ENCODE results near the gene REN.

The REN gene

GRCh38 chr1:204190212-204191211 lies 24.4 kb upstream of the REN start:
- no peak for FAIRE-seq

- no peak for FAIRE-seq
These were observed 23.0 kb upstream of the REN start for GRCh38 chr1:204188959-204189639.

GRCh38 chr1:204186597-204186996 lies 20.5 kb upstream of the REN start:
- FAIRE-seq, result no peak

GRCh38 chr1:204181116-204181515 lies 15.0 kb upstream of the REN start:
- FAIRE-seq, result no peak

DNA sequence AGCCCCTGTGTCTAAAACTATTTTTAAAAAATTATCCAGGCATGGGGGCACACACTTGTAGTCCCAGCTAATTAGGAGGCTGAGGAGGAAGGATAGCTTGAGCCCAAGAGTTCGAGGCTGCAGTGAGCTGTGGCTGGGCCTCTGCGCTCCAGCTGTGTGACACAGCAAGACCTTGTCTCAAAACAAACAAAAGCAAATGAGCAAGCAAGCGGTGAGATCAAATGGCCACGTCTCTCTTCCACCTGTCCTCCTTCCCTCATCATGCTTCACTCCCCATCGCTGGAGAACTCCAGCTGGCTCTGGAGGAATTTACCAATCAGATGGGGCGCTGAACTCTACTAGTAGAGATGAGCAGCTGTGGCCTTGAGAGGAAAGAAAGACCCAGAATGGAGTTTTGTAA lies 14.0 kb upstream of the REN start:
- no peak for FAIRE-seq

DNA sequence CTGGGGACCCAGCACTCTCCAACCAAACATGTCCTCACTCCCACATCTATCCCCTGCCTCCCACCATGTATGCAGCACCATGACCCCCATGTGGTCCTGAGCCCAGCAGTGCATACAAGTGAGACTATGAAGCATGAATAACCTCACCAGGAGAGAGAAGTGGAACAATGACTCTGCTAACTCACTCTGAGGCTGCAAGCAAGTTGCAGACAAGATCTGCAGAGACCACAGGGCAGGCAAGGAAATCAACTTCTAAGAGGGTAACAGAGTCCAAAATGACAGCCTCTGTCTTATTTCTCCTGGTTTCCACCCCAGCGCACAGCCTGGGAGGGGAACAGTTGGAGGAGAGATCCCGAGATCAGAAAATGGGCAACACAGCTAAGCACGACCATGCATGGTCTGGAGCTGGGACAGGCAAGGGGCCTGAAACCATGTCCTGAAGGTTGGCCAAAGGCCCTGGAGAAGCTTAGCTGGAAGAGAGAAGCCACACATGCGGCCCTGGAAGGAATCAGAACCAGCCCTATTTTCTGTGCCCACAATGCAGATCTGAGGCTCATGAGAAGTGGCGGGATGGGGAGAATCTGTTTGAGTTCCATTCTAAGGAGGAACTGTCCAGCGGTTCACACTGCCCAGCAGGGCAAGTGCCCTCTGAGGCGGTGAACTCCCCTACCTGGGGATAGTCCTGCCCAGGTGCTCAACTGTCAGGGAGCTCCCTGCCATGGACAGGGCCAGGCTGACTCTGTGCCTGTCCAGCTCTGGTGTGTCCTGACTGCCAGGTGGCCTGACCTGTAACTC lies 12.5 kb upstream of the REN start:
- no peak for FAIRE-seq

GRCh38 chr1:204177133-204177532 lies 11.0 kb upstream of the REN start:
- no peak for FAIRE-seq

- FAIRE-seq, result no peak
These were observed 9.9 kb upstream of the REN start for GRCh38 chr1:204176049-204176448.

DNA sequence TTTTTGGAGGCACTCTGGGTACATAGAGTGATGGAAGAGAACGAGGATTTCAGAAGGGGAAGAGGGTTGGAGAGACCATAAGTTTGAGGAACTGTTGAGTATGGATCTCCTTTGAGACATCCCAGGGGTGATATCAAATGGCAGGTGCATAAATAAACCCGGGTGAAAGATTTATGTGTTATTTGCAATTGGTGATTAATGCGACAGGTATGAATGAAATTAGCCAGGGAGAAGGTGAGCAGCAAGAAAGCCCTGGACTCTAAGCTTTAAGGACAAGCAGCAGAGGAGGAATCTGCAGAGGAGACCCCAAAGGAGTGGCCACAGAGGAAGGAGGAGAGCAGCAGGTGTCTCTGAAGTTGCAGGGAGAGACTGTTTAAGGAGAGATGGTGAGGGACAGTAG lies 8.8 kb upstream of the REN start:
- FAIRE-seq, result no peak

GRCh38 chr1:204172404-204173029 lies 6.4 kb upstream of the REN start:
- FAIRE-seq, result no peak

DNA sequence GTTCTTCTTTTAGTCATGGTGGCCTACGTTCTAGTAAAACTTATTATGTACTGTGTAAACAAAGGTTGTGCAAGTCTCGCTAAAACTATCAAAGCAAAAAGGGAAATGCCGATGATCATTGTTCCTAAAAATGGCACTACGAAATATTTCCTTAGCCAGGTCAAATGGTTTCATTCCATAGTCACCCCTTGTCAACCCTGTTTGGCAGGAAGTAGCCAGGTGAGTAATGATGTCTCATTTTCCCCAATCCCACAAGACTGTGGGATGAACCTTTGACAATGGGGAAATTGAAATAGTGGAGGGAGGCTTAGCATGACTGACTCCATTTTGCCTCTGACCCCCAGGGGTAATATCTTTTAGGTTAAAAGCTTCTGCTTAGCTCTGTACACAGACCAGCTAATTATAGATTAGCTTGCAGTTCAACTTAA lies 5.6 kb upstream of the REN start:
- FAIRE-seq, result no peak

GRCh38 chr1:204170494-204171155 lies 4.5 kb upstream of the REN start:
- FAIRE-seq, result no peak

GRCh38 chr1:204169858-204170257 lies 3.7 kb upstream of the REN start:
- FAIRE-seq, result no peak

- no peak for FAIRE-seq
These were observed 1.6 kb upstream of the REN start for GRCh38 chr1:204167730-204168129.

DNA sequence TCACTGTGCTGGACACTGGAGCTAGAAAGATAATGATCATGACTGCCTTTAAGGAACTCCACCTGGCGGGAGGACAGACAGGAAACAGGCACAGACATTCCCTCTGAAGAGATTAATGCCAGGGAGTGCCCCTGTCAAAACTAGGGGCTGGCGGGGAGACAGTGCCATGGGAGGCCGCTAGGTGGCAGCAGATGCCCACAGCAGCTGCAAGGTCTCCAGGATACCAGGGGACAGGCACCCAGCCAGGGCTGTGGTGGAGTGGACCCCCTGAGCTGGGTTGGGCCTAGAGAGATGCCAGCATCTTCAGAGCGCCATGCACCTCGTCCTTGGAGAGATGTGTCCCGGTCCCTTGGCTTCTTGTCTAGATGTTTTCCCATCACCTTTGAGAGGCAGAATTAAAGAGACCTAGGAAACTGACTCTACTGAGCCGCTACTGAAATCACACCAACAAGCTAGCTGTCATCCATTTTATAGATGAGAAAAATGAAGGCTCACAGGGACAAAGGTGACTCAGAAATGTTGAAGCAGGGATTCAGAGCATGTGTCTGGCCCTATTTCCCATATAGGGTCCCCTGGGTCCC lies 3.6 kb downstream of the REN start:
- no peak for FAIRE-seq

DNA sequence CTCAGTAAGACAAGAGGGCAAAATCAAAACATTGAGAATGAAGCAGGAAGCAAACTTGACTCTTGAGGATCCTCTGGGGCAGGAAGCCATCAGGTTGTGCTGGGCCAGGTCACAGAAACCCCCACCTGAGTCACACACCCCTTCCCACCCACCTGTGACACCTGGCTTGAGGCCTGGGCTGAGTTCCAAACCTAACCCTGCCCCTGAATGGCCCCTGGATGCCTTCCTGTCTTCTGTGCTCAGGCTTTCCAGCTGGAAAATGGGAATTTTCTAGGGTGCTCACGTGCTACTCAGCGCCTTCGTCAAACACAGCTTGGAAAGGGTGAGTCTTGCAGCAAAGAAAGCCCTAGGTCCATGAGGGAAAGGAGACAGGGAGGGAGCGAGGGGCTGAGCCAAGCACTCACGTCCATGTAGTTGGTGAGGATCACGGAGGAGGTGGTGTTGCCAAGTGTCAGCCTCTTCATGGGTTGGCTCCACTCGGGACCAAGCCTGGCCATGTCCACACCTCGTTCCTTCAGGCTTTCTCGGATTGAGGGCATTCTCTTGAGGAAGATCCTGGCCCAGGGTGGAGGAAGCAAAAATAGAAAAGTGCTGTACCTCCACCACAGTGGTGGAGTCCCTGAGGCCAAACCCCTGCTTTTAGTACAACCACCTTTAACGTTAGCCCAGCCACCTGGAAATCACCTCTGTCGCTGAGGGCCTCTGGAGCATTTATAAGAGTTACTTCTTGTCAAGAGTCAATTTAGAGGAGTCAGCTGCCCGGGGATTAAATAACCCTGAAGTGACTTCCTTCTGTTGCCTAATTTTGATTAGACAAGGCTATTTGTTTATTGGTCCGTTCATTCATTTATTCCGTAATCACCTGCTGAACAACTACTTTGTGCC lies 4.3 kb downstream of the REN start:
- FAIRE-seq, result no peak

GRCh38 chr1:204157962-204158361 lies 8.2 kb downstream of the REN start:
- no peak for FAIRE-seq

- no peak for FAIRE-seq
These were observed 10.3 kb downstream of the REN start for GRCh38 chr1:204155881-204156280.

DNA sequence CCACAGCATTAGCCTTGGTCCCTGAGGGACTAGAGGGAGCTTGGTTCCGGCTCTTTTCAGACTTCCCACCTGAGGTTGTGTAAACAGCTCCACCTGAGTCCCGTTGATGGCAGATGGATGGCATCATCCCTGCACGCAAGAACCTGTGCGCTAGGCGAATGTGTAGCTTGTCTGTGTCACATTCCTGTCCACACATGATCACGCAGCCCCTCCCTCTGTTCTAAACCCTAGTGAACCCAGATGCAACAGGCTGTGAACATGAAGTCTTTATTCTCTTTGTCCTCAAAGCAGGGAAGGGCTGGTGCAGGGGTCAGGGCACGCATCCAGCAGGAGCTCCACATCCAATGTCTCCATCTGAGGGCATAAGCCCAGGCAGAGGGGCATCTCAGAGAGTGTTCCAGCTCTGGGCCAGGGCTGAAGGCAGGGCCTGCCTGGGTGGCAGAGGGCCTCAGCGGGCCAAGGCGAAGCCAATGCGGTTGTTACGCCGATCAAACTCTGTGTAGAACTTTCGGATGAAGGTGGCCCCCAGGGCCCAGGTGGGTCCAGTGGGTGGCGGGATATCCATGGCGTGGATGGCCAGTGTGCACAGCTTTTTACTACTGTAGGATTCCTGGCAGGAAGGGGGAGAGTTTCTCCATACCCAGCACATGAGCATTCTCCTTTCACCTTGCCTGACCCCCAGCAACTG lies 11.4 kb downstream of the REN start:
- no peak for FAIRE-seq

DNA sequence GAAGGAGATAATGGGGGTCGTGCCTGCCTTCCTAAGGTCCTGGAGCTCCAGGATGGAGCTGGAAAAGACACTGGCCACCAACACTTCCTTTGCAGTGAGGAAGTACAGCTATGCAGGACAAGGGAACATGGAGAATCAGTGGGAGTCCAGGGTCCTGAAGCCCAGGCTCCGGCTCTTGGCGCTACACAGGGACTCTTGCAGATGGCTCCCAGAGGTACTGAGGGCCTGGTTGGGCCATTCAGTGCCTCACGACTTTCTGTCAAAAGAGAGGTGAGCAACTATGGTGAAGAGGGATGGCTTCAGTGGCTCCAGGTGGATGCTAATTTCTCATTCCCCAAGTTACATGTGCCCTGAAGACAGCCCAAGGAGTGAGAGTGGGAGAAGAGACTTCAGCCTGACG lies 12.5 kb downstream of the REN start:
- no peak for FAIRE-seq
